Fibroblast of villous mesenchyme (primary cell): ENCODE results near the gene FER. TPM values are rescaled to one million over a fixed set of nuclear protein-coding genes. Genes with fewer than 3 reads are reported as not detected.
A peak's percentile ranks its signal among the peaks of the same experiment; 100 is the strongest.
"Not testable (repeated sequence)": the region's sequence is repeated elsewhere in the genome, so short reads cannot be mapped to it uniquely, and the experiment has no call there.

ENCODE experiments used
- DNase-seq: peaks from one replicate; pipeline ENCODE4 v3.0.0-alpha.2; 2010; ENCODE audit warnings: low read depth
- H3K4me3 ChIP-seq: 2 replicates; pipeline ENCODE4 v1.5.1; 2011; ENCODE audit warnings: low read depth, mild to moderate bottlenecking, low read length
- CTCF ChIP-seq: IDR thresholded peaks from 2 replicates; pipeline ENCODE4 v1.5.1; 2012; ENCODE audit warnings: low read depth, mild to moderate bottlenecking, low read length; ENCODE audit not compliant: insufficient read depth
- total RNA-seq: library from RNA; depleted of rRNA; stranded (reverse); fragments of >200 nt; gene quantifications from 2 replicates; pipeline ENCODE4 v1.2.3, GENCODE V29; 2012

The FER gene
- total RNA-seq, 1 donor, result 43.6 TPM

- no peak for DNase-seq
- TF ChIP-seq CTCF, result no peak
- no peak overlapping the region for H3K4me3 ChIP-seq
Observed at GRCh38 chr5:108760512-108760911, 12.8 kb downstream of the FER start.

- no peak overlapping the region for H3K4me3 ChIP-seq
- TF ChIP-seq CTCF, result no peak
- DNase-seq, result no peak
Observed at GRCh38 chr5:108762660-108763059, 15.0 kb downstream of the FER start.

- no peak overlapping the region for H3K4me3 ChIP-seq
- TF ChIP-seq CTCF, result no peak
- no peak for DNase-seq
Observed at GRCh38 chr5:108763222-108763916, 15.7 kb downstream of the FER start.

GRCh38 chr5:108765647-108766046 is 17.9 kb downstream of the FER start:
- no peak for DNase-seq
- TF ChIP-seq CTCF, result no peak
- H3K4me3 ChIP-seq, result no peak overlapping the region

- not testable (repeated sequence) for DNase-seq
Observed at GRCh38 chr5:108766916-108767315, 19.2 kb downstream of the FER start.

GRCh38 chr5:108769352-108769751 is 21.7 kb downstream of the FER start:
- no peak for TF ChIP-seq CTCF
- H3K4me3 ChIP-seq, result peak overlapping the region; percentile 12
- DNase-seq, result peak; percentile 45

More at GRCh38 chr5:108766916-108767315, 19.2 kb downstream of the FER start:
- not testable (repeated sequence) for H3K4me3 ChIP-seq

GRCh38 chr5:108772626-108773025 is 24.9 kb downstream of the FER start:
- no peak overlapping the region for H3K4me3 ChIP-seq
- DNase-seq, result no peak
- TF ChIP-seq CTCF, result no peak
